Activated B cell treated with CpG ODN at 0.5 μM for 24 hours (primary cell): ENCODE measurements around the gene CD226. TPM values are rescaled to one million over a fixed set of nuclear protein-coding genes. Genes with fewer than 3 reads are reported as not detected.
"Not testable (repeated sequence)": the region's sequence is repeated elsewhere in the genome, so short reads cannot be mapped to it uniquely, and the experiment has no call there.

ENCODE experiments used
- ATAC-seq: fragments of 200-7000 bp; cut with Tn5 transposase; one replicate; pipeline ENCODE4 v1.10.0; 2021; ENCODE audit warnings: low read depth, mild to moderate bottlenecking, moderate library complexity
- CTCF ChIA-PET: fragments of 350-600 bp; sonication (Branson Sonifier 250); formaldehyde crosslinking; loops from one replicate; lab custom pipeline; 2021; ENCODE audit warnings: antibody characterized with exemption; lab: Charles Lee
- POLR2A ChIA-PET: fragments of 350-600 bp; sonication (Branson Sonifier 250); formaldehyde crosslinking; loops from one replicate; lab custom pipeline; 2021; ENCODE audit warnings: antibody characterized with exemption; lab: Charles Lee
- DNase-seq: peaks from one replicate; pipeline ENCODE4 v3.0.0; 2022
- H3K27ac Mint-ChIP-seq: one replicate; pipeline ENCODE4 v1.8.0; 2020; ENCODE audit warnings: mixed read lengths
- H3K27me3 Mint-ChIP-seq: one replicate; pipeline ENCODE4 v1.8.0; 2021; ENCODE audit warnings: mixed read lengths
- H3K36me3 Mint-ChIP-seq: one replicate; pipeline ENCODE4 v1.8.0; 2021; ENCODE audit warnings: low read depth, mixed read lengths
- H3K4me1 Mint-ChIP-seq: one replicate; pipeline ENCODE4 v1.8.0; 2021; ENCODE audit warnings: mixed read lengths
- H3K4me3 Mint-ChIP-seq: one replicate; pipeline ENCODE4 v1.8.0; 2020; ENCODE audit warnings: mild to moderate bottlenecking, mixed read lengths
- H3K9me3 Mint-ChIP-seq: one replicate; pipeline ENCODE4 v1.8.0; 2020; ENCODE audit warnings: mixed read lengths
- CTCF ChIP-seq: fragments of 200-600 bp; IDR thresholded peaks from one replicate; pipeline ENCODE4 v1.8.0; 2022; ENCODE audit warnings: antibody characterized with exemption, mild to moderate bottlenecking
- intact Hi-C: fragments of 100-400 bp; cut with micrococcal nuclease; formaldehyde crosslinking; loops from one replicate; pipeline ENCODE4 v1.15.1; 2024
- total RNA-seq: library from RNA; stranded (reverse); gene quantifications from 2 replicates; pipeline ENCODE4 v1.2.3, GENCODE V29; 2022

The CD226 gene
- total RNA-seq, 1 donor from 2014 or later: 8.3 TPM

GRCh38 chr18:69908838-69909237 is 38.8 kb downstream of the CD226 start:
- DNase-seq (no peak), ATAC-seq (no peak)
- H3K36me3 Mint-ChIP-seq: no peaks in the 10 kb centered on the region
- H3K4me1 Mint-ChIP-seq: no peaks in the 10 kb centered on the region
- CTCF ChIA-PET: no interaction called here
- no peaks in the 10 kb centered on the region for H3K27me3 Mint-ChIP-seq
- no peaks in the 10 kb centered on the region for H3K9me3 Mint-ChIP-seq
- no peak for TF ChIP-seq CTCF
- no peak overlapping the region for H3K27ac Mint-ChIP-seq
- intact Hi-C loops: no loop called here
- no peak overlapping the region for H3K4me3 Mint-ChIP-seq
- POLR2A ChIA-PET: no interaction called here

- Mint-ChIP-seq H3K27me3 (no peaks in the 10 kb centered on the region), H3K27ac (no peak overlapping the region), H3K9me3 (no peaks in the 10 kb centered on the region), H3K4me1 (no peaks in the 10 kb centered on the region), H3K4me3 (no peak overlapping the region), H3K36me3 (no peaks in the 10 kb centered on the region)
- DNase-seq: no peak
- no peak for ATAC-seq
- intact Hi-C loops: no loop called here
- ChIA-PET POLR2A (no interaction called here), CTCF (no interaction called here)
- no peak for TF ChIP-seq CTCF
Observed at GRCh38 chr18:69906765-69907164, 40.9 kb downstream of the CD226 start.

GRCh38 chr18:69900941-69901340 is 46.7 kb downstream of the CD226 start:
- H3K9me3 Mint-ChIP-seq: peaks cover 3% of the 10 kb centered on the region
- ChIA-PET CTCF (no interaction called here), POLR2A (no interaction called here)
- H3K27ac Mint-ChIP-seq: no peak overlapping the region
- DNase-seq (no peak), ATAC-seq (no peak)
- H3K27me3 Mint-ChIP-seq: no peaks in the 10 kb centered on the region
- no peak overlapping the region for H3K4me3 Mint-ChIP-seq
- peaks cover 6% of the 10 kb centered on the region for H3K4me1 Mint-ChIP-seq
- intact Hi-C loops: no loop called here
- no peaks in the 10 kb centered on the region for H3K36me3 Mint-ChIP-seq
- TF ChIP-seq CTCF: no peak

GRCh38 chr18:69899154-69899923 is 48.3 kb downstream of the CD226 start:
- intact Hi-C loops, H3K27ac Mint-ChIP-seq, H3K4me3 Mint-ChIP-seq, H3K36me3 Mint-ChIP-seq, H3K9me3 Mint-ChIP-seq, DNase-seq, CTCF ChIA-PET, ATAC-seq, H3K4me1 Mint-ChIP-seq, H3K27me3 Mint-ChIP-seq: not testable (repeated sequence)
- POLR2A ChIA-PET: interaction anchor here (0.7 kb wide), 1 partner anchor 59 kb away, joined by 3 read pairs; no protein-coding TSS in a partner anchor

GRCh38 chr18:69898241-69898861 is 49.3 kb downstream of the CD226 start:
- Mint-ChIP-seq H3K27ac (no peak overlapping the region), H3K27me3 (no peaks in the 10 kb centered on the region), H3K9me3 (peaks cover 3% of the 10 kb centered on the region), H3K36me3 (no peaks in the 10 kb centered on the region), H3K4me3 (peak overlapping the region; percentile 17), H3K4me1 (peaks cover 6% of the 10 kb centered on the region)
- POLR2A ChIA-PET: no interaction called here
- DNase-seq (no peak), ATAC-seq (no peak)
- intact Hi-C loops: no loop called here
- CTCF ChIA-PET: no interaction called here
- no peak for TF ChIP-seq CTCF
